ENCODE results near the gene CEP170.

GRCh38 chr1:243254927-243255790 lies at the start of gene CEP170:
- TF ChIP-seq JUN (CRISPR knock-in tag; IDR thresholded peaks at IDR 0.05) (no peak), MAX (CRISPR knock-in tag; IDR thresholded peaks at IDR 0.05) (peak; percentile 58; the same call in 1 of the 2 replicates), MYBL2 (CRISPR knock-in tag; IDR thresholded peaks at IDR 0.05) (no peak), E2F1 (CRISPR knock-in tag; IDR thresholded peaks at IDR 0.05) (no peak), CTCF (IDR thresholded peaks at IDR 0.05) (no peak), NR3C1 (CRISPR knock-in tag; conservative IDR thresholded peaks at IDR 0.05; ENCODE audit: low read depth) (no peak), ARID4B (CRISPR knock-in tag; IDR thresholded peaks at IDR 0.05; ENCODE audit: borderline replicate concordance) (peak; percentile 54; the same call in 1 of the 2 replicates), PRDM15 (CRISPR knock-in tag; IDR thresholded peaks at IDR 0.05) (no peak; the same call in 1 of the 2 replicates), SP1 (CRISPR knock-in tag; conservative IDR thresholded peaks at IDR 0.05) (no peak; the same call in 1 of the 2 replicates), E2F4 (CRISPR knock-in tag; IDR thresholded peaks at IDR 0.05; ENCODE audit: borderline replicate concordance, low read depth) (no peak), ZNF138 (CRISPR knock-in tag; conservative IDR thresholded peaks at IDR 0.05) (no peak), ZNF263 (CRISPR knock-in tag; IDR thresholded peaks at IDR 0.05; ENCODE audit: low read depth) (no peak)

Data from WTC11 (cell line).